A549 (cell line): ENCODE results near the gene FAM3C. TPM values are rescaled to one million over a fixed set of nuclear protein-coding genes. Genes with fewer than 3 reads are reported as not detected.

Source experiments
- ATAC-seq, 2 experiments: fragments of 200-7000 bp in 1 of 2; fragments of >200 bp in 1 of 2; cut with Nextera tagmentation in 1 of 2; cut with Tn5 transposase in 1 of 2; 3 replicates each; pipeline versions ENCODE4 v1.8.0 to v1.9.1; 2018 to 2020; ENCODE audit warnings: mild to moderate bottlenecking in 1 of 2, moderate library complexity in 1 of 2
- CTCF ChIA-PET: fragments of 300-600 bp; sonication (Branson Sonifier 250); formaldehyde crosslinking; extraction: SDS; loops from one replicate; lab custom pipeline; 2021; ENCODE audit warnings: antibody characterized with exemption, inconsistent platforms; lab: Yijun Ruan, JAX
- POLR2A ChIA-PET: fragments of 350-600 bp; formaldehyde crosslinking; extraction: SDS; loops from one replicate; lab custom pipeline; 2021; ENCODE audit warnings: antibody characterized with exemption, inconsistent platforms; lab: Yijun Ruan, JAX
- DNase-seq, 2 experiments: peaks; one replicate each; pipeline versions ENCODE4 v3.0.0 to v3.0.0-alpha.2; 2011 to 2016; ENCODE audit warnings: low read depth in 1 of 2, low spot score in 1 of 2
- FAIRE-seq: peaks from 2 replicates; lab custom pipeline; 2011; peaks lifted over from hg19 to GRCh38; lab: Jason Lieb, UNC
- H3K27ac ChIP-seq, 2 experiments: fragments of >200 bp; sonication (Bioruptor Twin); formaldehyde crosslinking; 3 replicates each; pipeline ENCODE4 v1.5.1; 2016 to 2017
- H3K4me1 ChIP-seq: fragments of >200 bp; sonication (Bioruptor Twin); formaldehyde crosslinking; 3 replicates; pipeline ENCODE4 v1.6.1; 2016
- H3K4me2 ChIP-seq: fragments of >200 bp; sonication (Bioruptor Twin); formaldehyde crosslinking; 3 replicates; pipeline ENCODE4 v1.6.1; 2016
- H3K4me3 ChIP-seq: fragments of >200 bp; sonication (Bioruptor Twin); formaldehyde crosslinking; 3 replicates; pipeline ENCODE4 v1.5.1; 2016
- H3K9me3 ChIP-seq: fragments of >200 bp; sonication (Bioruptor Twin); formaldehyde crosslinking; 3 replicates; pipeline ENCODE4 v1.6.1; 2016
- ESRRA ChIP-seq: fragments of 150-350 bp; IDR thresholded peaks from 2 replicates; pipeline ENCODE4 v1.6.1; 2014; ENCODE audit warnings: mild to moderate bottlenecking, low read length, borderline replicate concordance
- FOSB ChIP-seq: fragments of 250-450 bp; sonication (Bioruptor Pico); IDR thresholded peaks from 2 replicates; pipeline ENCODE4 v1.5.0; 2020; ENCODE audit warnings: mild to moderate bottlenecking, moderate library complexity
- FOXS1 ChIP-seq: fragments of 250-450 bp; sonication (Bioruptor Pico); IDR thresholded peaks from 2 replicates; pipeline ENCODE4 v1.5.0; 2020; ENCODE audit warnings: mild to moderate bottlenecking, moderate library complexity
- HDAC2 ChIP-seq: fragments of 200-600 bp; sonication (generic); IDR thresholded peaks from 2 replicates; pipeline ENCODE4 v1.6.1; 2016
- HMGXB4 ChIP-seq: fragments of 250-450 bp; sonication (Bioruptor Pico); IDR thresholded peaks from 2 replicates; pipeline ENCODE4 v1.5.0; 2021; ENCODE audit warnings: mild to moderate bottlenecking, moderate library complexity, borderline replicate concordance
- JUN ChIP-seq, 2 experiments: fragments of >200 bp; sonication (Bioruptor Twin); formaldehyde crosslinking; IDR thresholded peaks; 2 replicates in 1 of 2; 3 replicates in 1 of 2; pipeline ENCODE4 v1.6.1; 2016 to 2017
- MAFK ChIP-seq: fragments of 450-650 bp; IDR thresholded peaks from 2 replicates; pipeline ENCODE4 v1.6.1; 2014; ENCODE audit not compliant: partially characterized antibody
- MAX ChIP-seq: IDR thresholded peaks from 2 replicates; pipeline ENCODE4 v1.6.1; 2012
- NFE2L2 ChIP-seq: fragments of 150-350 bp; conservative IDR thresholded peaks from 2 replicates; pipeline ENCODE4 v1.6.1; 2014; ENCODE audit warnings: low read length
- PBX3 ChIP-seq: IDR thresholded peaks from 2 replicates; pipeline ENCODE4 v1.6.1; 2012
- POLR2AphosphoS2 ChIP-seq: conservative IDR thresholded peaks from 2 replicates; pipeline ENCODE4 v1.6.1; 2012; ENCODE audit warnings: low read length, improper control_type of control experiment, inconsistent platforms
- ZFP36 ChIP-seq: fragments of 450-650 bp; IDR thresholded peaks from 2 replicates; pipeline ENCODE4 v1.6.1; 2014; ENCODE audit warnings: borderline replicate concordance; ENCODE audit not compliant: partially characterized antibody
- ZSCAN20 ChIP-seq: fragments of 250-450 bp; sonication (Bioruptor Pico); IDR thresholded peaks from 2 replicates; pipeline ENCODE4 v1.8.0; 2022; ENCODE audit warnings: mild to moderate bottlenecking, moderate library complexity
- WGBS: methylation state at CpG from one replicate; pipeline ENCODE4 v1.1.6; 2017; ENCODE audit errors: missing lambda C conversion rate; 5-methylcytosine and 5-hydroxymethylcytosine counted together
- polyA plus RNA-seq, 4 experiments: library from polyadenylated mRNA; depleted of rRNA in 3 of 4; stranded (reverse); fragments of >200 nt; fragmentation: RNase III in 1 of 4; extraction: RNeasy Plus Mini Kit Qiagen cat#74134 plus additional on column Dnase treatment in 1 of 4; gene quantifications; 2 replicates in 3 of 4; 3 replicates in 1 of 4; pipeline ENCODE4 v1.2.3, GENCODE V29; 2011 to 2017
- TF ChIP-seq, protein P1 (sequence below): fragments of >200 bp; sonication (Bioruptor Twin); formaldehyde crosslinking; IDR thresholded peaks from 2 replicates; pipeline ENCODE4 v1.6.1; 2016

The FAM3C gene
- polyA plus RNA-seq, 2 of the 4 experiments (the other 2 are of a cell fraction), result 29.4 to 46.4 TPM

DNA sequence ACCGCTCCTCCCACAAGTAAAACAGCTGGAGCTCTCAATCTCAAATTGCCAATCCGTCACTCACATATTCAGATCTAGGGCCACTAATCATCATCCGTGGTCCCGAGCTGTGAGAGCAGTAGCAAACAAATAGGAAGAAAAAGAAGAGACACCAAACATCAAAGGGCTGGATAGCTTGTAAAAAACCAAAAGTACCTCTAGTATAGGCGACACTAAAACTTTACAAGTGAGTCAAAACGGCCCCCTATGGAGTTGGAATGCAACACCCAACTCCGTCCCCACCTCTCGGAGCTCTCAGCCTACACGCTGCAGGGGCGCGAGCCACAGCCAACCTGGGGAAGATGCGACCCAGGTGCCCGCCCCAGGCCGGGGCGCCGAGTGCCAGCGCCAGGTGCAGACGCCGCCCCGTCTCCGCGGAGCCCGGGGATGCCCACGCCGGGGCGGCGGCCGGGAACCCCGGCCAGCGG is 581 bp downstream of the FAM3C start:
- Histone ChIP-seq H3K9me3 (no peaks in the 10 kb centered on the region), H3K4me1 (peaks cover 24% of the 10 kb centered on the region), H3K4me2 (peak overlapping the region; percentile 81), H3K4me3 (peak overlapping the region; percentile 96), H3K27ac (peak overlapping the region; percentile 78 to 95)
- TF ChIP-seq MAFK (no peak), FOSB (CRISPR knock-in tag) (no peak), HDAC2 (no peak), PBX3 (no peak), NFE2L2 (no peak), POLR2AphosphoS2 (no peak), MAX (no peak), JUN (IDR thresholded peaks at IDR 0.05) (no peak), HMGXB4 (CRISPR knock-in tag) (no peak), ESRRA (no peak), FOXS1 (no peak), ZSCAN20 (no peak)
- TF ChIP-seq, protein P1, sequence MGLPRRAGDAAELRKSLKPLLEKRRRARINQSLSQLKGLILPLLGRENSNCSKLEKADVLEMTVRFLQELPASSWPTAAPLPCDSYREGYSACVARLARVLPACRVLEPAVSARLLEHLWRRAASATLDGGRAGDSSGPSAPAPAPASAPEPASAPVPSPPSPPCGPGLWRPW, result no peak
- no peak for FAIRE-seq
- no peak; a peak in 1 of 6 replicates for ATAC-seq
- CTCF ChIA-PET, result interaction anchor here (0.8 to 5.2 kb wide), 18 partner anchors 10 to 175 kb away, joined by 3 to 62 read pairs (median 4); no protein-coding TSS in a partner anchor
- whole genome bisulfite sequencing, result 1% methylated on average over 12 of the region's 30 CpGs
- peak; percentile 9 to 25 for DNase-seq
- POLR2A ChIA-PET, result interaction anchor here (0.7 to 1.8 kb wide), 7 partner anchors 10 to 445 kb away, joined by 3 to 12 read pairs (median 4); partner anchors contain the start of gene ING3

GRCh38 chr7:121394709-121395140 is 1.4 kb downstream of the FAM3C start:
- DNase-seq, result no peak
- peaks cover 24% of the 10 kb centered on the region for H3K4me1 ChIP-seq
- H3K9me3 ChIP-seq, result no peaks in the 10 kb centered on the region
- peak overlapping the region; percentile 81 for H3K4me2 ChIP-seq
- WGBS, result 76% methylated on average over 7 of the region's 7 CpGs
- H3K27ac ChIP-seq, result no peak overlapping the region
- ATAC-seq, result no peak
- POLR2A ChIA-PET, result interaction anchor here (0.7 to 1.8 kb wide), 3 partner anchors 9 to 150 kb away, joined by 3 to 12 read pairs (median 4); no protein-coding TSS in a partner anchor
- peak; percentile 66 for TF ChIP-seq MAFK
- TF ChIP-seq ZFP36, result no peak
- TF ChIP-seq, all 56 proteins: peak for 1
- no peak for FAIRE-seq
- peak overlapping the region; percentile 96; the same call in 1 of the 3 replicates for H3K4me3 ChIP-seq
- CTCF ChIA-PET, result interaction anchor here (3.1 to 5.2 kb wide), 3 partner anchors 9 to 28 kb away, joined by 17 to 62 read pairs (median 21); no protein-coding TSS in a partner anchor

- Histone ChIP-seq H3K4me3 (no peak overlapping the region), H3K27ac (no peak overlapping the region)
- POLR2A ChIA-PET, result no interaction called here
- DNase-seq, result no peak
- TF ChIP-seq HMGXB4 (CRISPR knock-in tag) (no peak), ESRRA (no peak)
- TF ChIP-seq, all 56 proteins: peak for 0
- 92% methylated on average over 7 of the region's 7 CpGs for WGBS
- FAIRE-seq (no peak), ATAC-seq (no peak)
- no peaks in the 10 kb centered on the region for H3K9me3 ChIP-seq
- no peak overlapping the region for H3K4me2 ChIP-seq
- CTCF ChIA-PET, result interaction anchor here (0.7 to 0.9 kb wide), 2 partner anchors 26 to 158 kb away, joined by 3 read pairs; no protein-coding TSS in a partner anchor
- peaks cover 22% of the 10 kb centered on the region for H3K4me1 ChIP-seq
These were observed 3.1 kb downstream of the FAM3C start for GRCh38 chr7:121393005-121393366.
